ENCODE data around the gene HIVEP3. TPM values are rescaled to one million over a fixed set of nuclear protein-coding genes. Genes with fewer than 3 reads are reported as not detected.

Gene HIVEP3
- total RNA-seq, 1 donor from 2014 or later, result 0.85 TPM

- no peak for DNase-seq
Observed at GRCh38 chr1:41510531-41511238, 408.0 kb downstream of the HIVEP3 start.

DNA sequence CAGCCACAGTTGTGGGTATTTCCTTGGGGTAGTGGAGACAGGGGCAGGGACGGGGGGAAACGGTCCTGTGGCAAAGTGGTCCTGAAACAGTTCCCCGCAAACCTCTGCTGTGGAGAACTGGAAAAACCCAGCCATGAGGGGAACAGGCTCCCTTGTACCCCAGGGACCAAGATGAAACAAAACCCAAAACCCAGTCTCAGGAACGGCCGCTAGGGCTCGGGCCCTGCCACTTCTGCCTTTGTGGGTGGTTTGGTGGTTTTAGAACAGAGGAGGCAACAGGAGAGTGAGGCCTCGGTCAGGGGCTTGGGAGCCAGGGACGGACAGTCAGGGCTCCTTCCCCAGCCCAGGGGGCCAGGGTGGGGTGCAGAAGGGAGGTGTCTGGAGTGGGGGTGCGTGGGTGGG is 409.5 kb downstream of the HIVEP3 start:
- no peak for DNase-seq

DNA sequence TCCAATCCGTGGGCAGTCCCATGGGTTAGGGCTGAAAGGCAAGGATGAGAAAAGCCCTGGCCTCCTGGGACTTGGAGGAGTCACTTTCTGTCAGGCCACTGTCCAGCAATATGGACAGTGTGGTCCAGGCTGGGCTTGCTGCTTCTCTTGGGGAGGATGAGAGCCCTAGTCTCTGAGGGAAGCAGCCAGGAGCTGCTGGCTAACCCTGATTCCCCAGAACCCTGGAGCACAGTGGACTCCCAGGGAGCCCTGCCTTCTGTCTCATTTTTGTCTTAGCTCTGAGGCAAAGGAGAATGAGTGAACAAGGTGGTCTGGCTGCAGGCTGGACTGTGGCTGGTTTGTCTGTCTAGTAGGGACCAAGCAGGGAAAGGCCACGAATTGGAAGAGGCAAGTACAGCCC is 410.4 kb downstream of the HIVEP3 start:
- no peak for DNase-seq

- DNase-seq, result no peak
Observed at GRCh38 chr1:41507836-41508235, 410.9 kb downstream of the HIVEP3 start.

DNA sequence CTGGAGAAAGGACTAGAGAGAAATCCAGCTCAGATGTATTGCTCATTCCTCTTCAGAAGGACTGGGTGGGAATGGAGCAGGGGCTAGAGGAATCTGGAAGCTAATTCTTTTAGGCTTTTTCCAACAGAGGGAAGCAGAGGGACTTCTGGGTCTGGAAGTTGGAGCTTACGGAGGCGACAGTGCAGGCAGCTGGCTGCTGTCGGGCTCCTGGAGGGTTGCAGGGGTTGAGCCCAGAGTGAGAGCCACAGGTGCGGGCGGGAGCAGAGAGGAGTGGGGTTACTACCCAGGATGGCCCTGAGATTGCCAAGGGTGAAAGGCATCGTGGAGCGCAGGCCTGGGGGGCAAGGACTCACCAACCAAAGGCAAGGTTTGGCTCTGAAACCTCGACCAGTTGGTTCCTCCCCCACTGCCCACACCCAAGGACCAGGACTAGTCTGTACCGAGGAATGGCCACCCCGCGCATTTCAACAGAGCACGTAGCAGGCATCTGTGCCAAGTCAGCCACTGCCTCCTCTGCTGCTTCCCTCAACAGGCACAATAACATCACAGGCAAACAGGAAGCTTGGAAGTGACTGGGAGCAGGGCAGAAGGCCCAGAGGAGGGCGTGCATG is 411.5 kb downstream of the HIVEP3 start:
- peak; percentile 37 for DNase-seq

- DNase-seq, result peak; percentile 47
Observed at GRCh38 chr1:41504114-41505035, 414.3 kb downstream of the HIVEP3 start.

DNA sequence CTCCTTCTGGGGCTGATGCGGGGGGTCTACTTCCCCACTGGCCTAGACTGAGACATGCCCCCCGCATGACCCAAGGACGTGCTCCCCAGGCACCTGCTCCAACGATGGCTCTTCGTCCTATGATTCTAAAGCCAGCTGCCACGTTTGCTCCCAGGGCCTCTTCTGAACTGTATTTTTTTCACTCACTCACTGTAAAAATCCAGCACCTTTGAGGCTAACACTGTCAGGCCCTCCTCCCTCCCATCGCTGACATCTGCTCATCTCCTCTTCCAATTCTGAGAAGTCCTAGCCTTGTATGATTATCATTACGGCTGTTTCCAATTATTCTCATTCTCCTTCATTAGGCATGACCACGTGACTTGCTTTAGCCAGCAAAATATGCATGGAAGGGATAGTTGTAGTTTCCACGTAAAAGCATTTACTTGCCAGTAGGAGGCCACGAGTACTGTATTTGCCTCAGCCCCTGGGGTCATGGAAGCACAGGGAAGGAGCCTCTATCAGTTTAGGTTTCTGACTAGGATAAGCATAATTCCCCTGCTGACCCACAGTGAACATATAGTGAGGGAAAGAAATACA is 415.1 kb downstream of the HIVEP3 start:
- peak; percentile 20 for DNase-seq

DNA sequence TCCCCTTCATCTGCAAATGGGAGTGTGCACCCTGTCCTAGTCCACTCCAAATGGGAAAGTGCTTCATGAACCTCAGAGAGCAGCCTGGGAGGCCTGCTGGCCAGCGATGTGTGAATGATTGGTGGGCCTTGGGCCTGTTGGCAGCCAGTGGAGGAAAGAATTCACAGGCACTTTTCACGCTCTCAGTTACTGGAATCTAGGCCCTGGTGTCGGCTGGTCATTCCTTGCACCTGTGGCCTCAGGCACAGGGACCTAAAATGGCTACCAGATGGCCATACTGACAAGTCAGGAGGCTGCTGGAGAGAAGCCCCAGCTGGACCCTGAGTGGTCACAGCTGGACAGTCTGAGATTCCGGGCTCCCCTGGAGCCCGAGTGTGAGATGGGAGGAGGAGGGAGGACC is 415.8 kb downstream of the HIVEP3 start:
- no peak for DNase-seq

DNA sequence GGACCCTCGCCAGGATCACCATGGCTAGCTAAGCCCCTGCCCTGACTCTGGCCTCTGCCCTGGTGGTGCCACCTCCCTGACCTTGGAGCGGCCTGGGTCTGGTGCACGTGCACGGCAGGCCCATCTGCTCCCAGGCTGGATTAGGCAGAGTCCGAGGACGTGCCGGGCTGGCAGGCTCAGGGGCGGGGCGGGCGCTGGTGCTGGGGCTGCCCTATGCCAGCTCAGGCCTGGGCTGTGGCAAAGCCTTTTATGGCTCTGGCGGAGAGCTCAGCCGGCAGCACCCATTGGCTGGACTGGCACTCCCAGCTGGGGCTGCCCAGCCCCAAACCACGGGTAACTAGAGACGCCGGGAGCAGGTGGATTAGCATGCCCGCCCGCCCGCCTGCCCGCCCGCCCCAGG is 417.1 kb downstream of the HIVEP3 start:
- DNase-seq, result no peak

DNA sequence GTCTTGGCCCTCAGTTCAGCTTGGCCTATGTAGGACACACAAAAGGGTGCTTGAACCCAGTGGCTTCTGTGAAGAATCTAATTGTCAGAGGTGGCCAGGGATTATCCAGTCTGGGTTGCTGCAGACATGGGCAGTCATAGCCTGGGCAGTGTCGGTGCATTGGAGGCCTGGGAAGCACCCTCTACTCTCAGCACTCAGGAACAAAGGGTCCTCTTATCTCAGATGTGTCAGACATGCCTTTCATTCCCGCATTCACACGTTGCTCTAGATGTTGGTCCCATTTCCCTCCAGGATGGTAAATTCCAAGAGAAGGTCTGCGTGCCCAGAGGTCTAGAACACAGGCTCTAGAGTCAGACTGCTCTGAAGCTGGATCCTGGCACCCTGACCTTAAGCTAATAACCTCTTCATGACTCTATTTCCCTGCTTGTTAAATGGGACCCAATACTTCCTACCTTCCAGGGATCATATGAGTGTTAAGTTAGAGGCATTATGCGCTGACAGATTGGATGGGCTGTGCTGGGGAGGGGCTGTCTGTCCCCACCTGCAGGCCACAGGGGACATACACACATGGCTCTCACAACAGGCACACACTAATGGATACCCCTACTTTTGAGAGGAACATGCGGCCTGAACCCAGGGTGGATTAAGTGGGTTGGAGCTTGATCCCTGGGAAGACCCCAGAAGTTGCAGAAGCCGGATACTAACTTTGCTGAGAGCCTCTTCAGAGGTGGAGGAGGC is 417.8 kb downstream of the HIVEP3 start:
- no peak for DNase-seq

GRCh38 chr1:41500378-41500777 is 418.3 kb downstream of the HIVEP3 start:
- no peak for DNase-seq

DNA sequence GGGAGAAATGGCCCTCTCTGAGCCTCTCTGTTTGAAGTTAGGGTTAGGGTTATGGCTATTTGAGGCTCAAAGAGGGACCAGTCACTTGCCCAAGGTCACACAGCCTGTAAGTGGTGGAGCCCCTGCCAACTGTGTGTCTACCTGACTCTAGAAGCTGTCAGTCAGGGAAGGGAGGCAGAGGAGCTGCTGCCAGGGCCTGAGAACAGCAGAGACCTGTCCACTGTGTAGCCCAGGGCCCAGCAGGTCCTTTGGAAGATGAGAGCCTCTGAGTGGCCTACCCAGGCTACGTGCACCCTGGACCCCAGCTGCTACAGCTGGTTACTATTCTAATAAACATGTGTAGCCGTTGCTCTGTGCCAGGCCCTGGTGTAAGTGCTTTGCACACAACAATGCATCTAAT is 419.1 kb downstream of the HIVEP3 start:
- DNase-seq, result no peak

DNA sequence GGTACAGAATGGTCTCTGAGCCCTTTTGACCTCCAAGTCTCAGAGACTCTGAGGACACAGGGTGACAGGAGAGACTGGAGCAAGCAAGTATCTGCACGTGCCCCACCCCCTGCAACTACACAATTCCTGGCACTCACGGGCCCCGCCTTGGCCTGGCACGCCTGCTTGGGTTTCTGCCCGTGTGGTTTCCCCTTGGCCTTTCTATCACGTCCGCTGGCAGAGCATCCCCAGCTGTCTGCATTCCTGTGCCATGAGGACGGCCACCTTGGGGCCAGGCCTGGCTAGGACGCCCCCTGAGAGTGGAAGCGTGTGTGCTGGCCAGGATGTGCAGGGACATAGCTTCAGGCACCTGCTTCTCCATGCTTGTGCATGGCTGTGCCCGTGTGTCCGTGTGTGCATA is 419.9 kb downstream of the HIVEP3 start:
- peak; percentile 34 for DNase-seq

- no peak for DNase-seq
Observed at GRCh38 chr1:41498391-41498790, 420.3 kb downstream of the HIVEP3 start.

DNA sequence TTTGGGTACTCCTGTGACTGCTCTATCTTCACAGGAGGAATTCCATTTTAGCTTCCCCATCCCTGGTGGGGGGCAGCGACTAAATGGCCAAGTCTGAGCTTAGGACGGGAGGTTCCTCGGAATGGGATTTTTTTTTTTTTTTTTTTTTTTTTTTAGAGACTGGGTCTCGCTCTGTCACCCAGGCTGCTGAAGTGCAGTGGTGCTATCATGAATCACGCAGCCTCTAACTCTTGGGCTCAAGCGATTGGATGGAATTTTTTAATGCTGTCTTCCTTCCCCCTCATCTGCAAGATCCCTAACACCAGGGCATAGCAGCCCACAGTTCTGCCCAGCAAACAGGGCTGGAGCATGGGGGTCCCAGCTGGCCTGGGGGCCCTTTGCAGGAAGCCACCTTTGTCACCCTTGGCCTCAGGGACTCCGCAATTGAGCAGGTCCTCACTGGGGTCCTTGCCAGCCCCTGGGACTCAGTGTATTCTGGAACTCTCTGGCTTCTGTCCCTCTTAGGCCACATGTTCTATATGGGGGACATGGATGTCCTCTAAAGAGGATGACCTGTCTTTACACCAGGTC is 421.2 kb downstream of the HIVEP3 start:
- no peak for DNase-seq

- no peak for DNase-seq
Observed at GRCh38 chr1:41497056-41497440, 421.7 kb downstream of the HIVEP3 start.

- peak; percentile 89 for DNase-seq
Observed at GRCh38 chr1:41496080-41497055, 422.4 kb downstream of the HIVEP3 start.

DNA sequence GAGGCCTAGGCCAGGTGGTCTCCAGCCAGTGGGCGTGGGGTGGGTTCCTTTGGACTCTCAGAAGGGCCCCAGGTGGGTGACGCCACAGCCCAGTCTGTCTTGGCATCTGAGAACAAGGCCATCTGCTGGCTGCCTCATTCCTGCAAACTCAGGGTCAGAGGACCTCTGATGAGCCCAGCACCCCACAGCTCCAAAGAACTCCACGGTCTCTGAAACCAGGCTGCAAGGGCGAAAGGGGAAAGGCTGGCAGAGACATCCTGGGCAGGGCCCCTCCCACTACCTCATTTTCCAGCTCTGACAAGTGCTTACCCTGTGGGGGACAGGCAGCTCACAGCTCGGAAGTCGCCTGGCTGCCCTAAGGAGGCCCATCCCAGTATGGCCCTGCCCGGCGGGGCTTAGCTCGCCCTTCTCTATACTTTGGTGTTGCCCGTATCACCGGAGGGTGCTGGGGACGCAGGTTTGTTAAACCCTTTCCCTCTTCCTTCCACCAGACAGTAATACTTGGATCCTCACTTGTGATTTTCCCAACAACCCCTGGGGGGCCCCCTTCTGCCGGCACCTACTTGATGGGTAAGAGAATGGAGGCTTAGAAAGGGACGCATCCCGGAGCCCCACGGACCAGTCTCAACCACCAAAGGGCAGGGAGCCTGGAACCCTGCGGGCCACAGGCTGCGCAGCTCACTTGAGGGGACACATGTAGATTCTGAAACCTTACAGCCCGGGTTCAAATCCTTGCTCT is 423.3 kb downstream of the HIVEP3 start:
- peak; percentile 66 for DNase-seq

DNA sequence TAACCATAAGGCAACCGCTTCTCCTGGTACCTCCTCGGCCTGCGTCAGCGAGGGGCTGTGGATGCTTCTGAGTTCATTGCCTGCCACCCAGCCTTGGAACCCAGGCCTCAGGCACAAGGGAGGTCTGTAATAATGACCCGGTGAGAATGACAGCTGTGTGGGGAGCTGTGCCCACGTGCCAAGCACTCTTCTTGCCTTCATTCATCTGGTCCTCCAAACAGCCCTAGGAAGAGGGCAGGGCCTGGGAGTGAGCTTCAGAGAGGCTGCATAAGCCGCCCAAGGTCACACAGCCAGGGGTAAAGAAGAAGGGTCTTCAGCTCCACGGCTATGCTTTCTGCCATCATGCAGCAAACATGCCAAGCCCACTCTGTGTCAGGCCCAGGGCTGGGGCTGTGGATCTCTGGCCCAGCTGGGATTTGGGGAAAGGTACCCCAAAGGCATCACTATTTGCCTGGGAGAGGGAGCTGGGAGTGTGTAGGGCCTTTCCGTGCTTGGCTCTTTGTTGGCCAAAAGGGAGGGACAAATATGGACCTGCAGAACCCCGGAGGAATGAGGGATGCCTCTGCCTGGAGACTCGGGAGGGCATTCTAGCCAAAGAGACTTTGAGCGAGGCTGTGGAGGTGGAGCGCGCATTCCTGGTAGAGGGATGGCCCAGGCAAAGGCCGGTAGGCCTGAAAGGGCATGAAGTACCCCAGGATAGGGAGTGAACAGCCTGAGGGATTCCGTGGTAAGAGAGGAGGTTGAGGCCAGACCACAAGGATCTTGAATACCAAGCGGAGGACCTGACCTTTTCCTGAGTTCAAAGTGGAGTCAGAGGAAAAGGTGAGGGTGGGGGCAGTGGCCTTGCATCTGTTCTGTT is 424.1 kb downstream of the HIVEP3 start:
- no peak for DNase-seq

Measured in dermis blood vessel endothelial cell (primary cell).